GM23248 (cell line): ENCODE results near the gene CASTOR1.

ENCODE experiments used
- EZH2 ChIP-seq: fragments of 200-600 bp; sonication (generic); IDR thresholded peaks from 2 replicates; pipeline ENCODE4 v1.6.1; 2018; ENCODE audit warnings: antibody characterized with exemption, mild to moderate bottlenecking; ENCODE audit not compliant: insufficient read depth, poor library complexity, severe bottlenecking
- EZH2phosphoT487 ChIP-seq: fragments of 200-600 bp; sonication (generic); IDR thresholded peaks from 2 replicates; pipeline ENCODE4 v1.6.1; 2018; ENCODE audit warnings: antibody characterized with exemption, moderate library complexity, mild to moderate bottlenecking, low read depth; ENCODE audit not compliant: insufficient read depth

- TF ChIP-seq EZH2 (no peak), EZH2phosphoT487 (no peak)
These were observed 10.1 kb downstream of the CASTOR1 start for GRCh38 chr22:30279046-30279788.
